Measurements from ENCODE around the gene VGF. TPM values are rescaled to one million over a fixed set of nuclear protein-coding genes. Genes with fewer than 3 reads are reported as not detected.

Gene VGF
- total RNA-seq, 2 experiments from 2014 or later = 1.5 TPM; not detected in 1

- intact Hi-C loops (cut with micrococcal nuclease; ENCODE audit: unreplicated experiment) = no loop called here
- Histone ChIP-seq H2AFZ (ENCODE audit: low read length) (no peak overlapping the region), H3K4me3 (ENCODE audit: low read depth, low read length, poor library complexity, severe bottlenecking) (no peak overlapping the region), H3K4me2 (ENCODE audit: low read length) (no peak overlapping the region), H3K79me2 (ENCODE audit: insufficient read depth, low read depth, low read length) (no peaks in the 10 kb centered on the region), H3K4me1 (ENCODE audit: insufficient read depth, low read length, poor library complexity, severe bottlenecking) (peaks cover 13% of the 10 kb centered on the region), H3K9me3 (ENCODE audit: low read length) (no peaks in the 10 kb centered on the region), H4K20me1 (ENCODE audit: insufficient read depth, low read length) (no peaks in the 10 kb centered on the region), H3K27ac (ENCODE audit: low read depth, low read length, poor library complexity, severe bottlenecking) (no peak overlapping the region), H3K9me2 (ENCODE audit: insufficient read depth, low read length) (no peaks in the 10 kb centered on the region), H3K36me3 (ENCODE audit: insufficient read depth, low read length) (no peaks in the 10 kb centered on the region)
- no TSS peak for BruUV-seq (replicated peaks)
- TF ChIP-seq CTCF (conservative IDR thresholded peaks at IDR 0.05; ENCODE audit: low read length) = no peak
- no peak for TF ChIP-seq EZH2phosphoT487 (IDR thresholded peaks at IDR 0.05; ENCODE audit: borderline replicate concordance, low read depth, low read length)
- CTCF ChIA-PET (ENCODE audit: unreplicated experiment) = no interaction called here
- DNase-seq (ENCODE audit: low spot score) = no peak
- POLR2A ChIA-PET = no interaction called here
These were observed 13.7 kb upstream of the VGF start for GRCh38 chr7:101179117-101179516.

DNA sequence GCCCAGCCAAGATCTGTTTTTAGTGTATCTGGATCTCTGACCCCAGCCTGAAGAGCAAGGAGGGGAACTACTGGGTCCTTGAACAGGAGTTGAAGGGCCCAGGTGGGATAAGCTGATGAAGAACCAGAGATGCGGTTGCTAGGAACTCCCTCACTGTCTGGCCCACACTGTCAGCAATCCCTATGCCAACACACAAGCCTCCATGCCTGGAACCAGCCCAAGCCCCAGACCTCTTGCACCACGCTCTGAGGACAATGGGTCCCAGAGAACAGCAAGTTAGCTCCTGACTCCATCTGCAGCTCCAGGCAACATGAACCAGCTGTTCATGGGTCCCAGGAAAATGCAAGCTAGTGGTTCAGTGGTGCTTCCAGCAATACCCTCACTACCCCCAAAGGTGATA lies 12.3 kb upstream of the VGF start:
- DNase-seq (ENCODE audit: low spot score) = no peak
- no peak overlapping the region for H2AFZ ChIP-seq (ENCODE audit: low read length)
- no peak overlapping the region for H3K4me3 ChIP-seq (ENCODE audit: low read depth, low read length, poor library complexity, severe bottlenecking)
- no peak overlapping the region for H3K27ac ChIP-seq (ENCODE audit: low read depth, low read length, poor library complexity, severe bottlenecking)
- H4K20me1 ChIP-seq (ENCODE audit: insufficient read depth, low read length) = no peaks in the 10 kb centered on the region
- no peak overlapping the region for H3K4me2 ChIP-seq (ENCODE audit: low read length)
- H3K9me3 ChIP-seq (ENCODE audit: low read length) = no peaks in the 10 kb centered on the region
- ChIA-PET CTCF (ENCODE audit: unreplicated experiment) (no interaction called here), POLR2A (no interaction called here)
- H3K4me1 ChIP-seq (ENCODE audit: insufficient read depth, low read length, poor library complexity, severe bottlenecking) = peaks cover 20% of the 10 kb centered on the region
- H3K9me2 ChIP-seq (ENCODE audit: insufficient read depth, low read length) = no peaks in the 10 kb centered on the region
- no TSS peak for BruUV-seq (replicated peaks)
- intact Hi-C loops (cut with micrococcal nuclease; ENCODE audit: unreplicated experiment) = no loop called here
- no peaks in the 10 kb centered on the region for H3K36me3 ChIP-seq (ENCODE audit: insufficient read depth, low read length)
- TF ChIP-seq CTCF (conservative IDR thresholded peaks at IDR 0.05; ENCODE audit: low read length) (no peak), EZH2phosphoT487 (IDR thresholded peaks at IDR 0.05; ENCODE audit: borderline replicate concordance, low read depth, low read length) (no peak)
- no peaks in the 10 kb centered on the region for H3K79me2 ChIP-seq (ENCODE audit: insufficient read depth, low read depth, low read length)

DNA sequence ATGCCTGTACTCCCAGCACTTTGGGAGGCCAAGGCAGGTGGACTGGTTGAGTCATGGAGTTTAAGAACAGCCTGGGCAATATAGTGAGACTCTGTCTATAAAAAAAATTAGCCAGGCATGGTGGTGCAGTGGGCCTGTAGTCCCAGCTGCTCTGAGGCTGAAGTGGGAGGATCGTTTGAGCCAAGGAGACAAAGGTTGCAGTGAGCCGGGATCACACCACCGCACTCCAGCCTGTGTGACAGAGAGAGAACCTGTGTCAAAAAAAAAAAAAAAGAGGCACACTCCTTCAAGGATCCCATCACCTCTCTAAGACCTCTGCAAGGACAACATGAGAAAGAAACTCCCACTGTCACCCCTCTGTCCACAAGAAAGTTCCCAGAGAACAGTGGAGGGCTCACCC lies 10.3 kb upstream of the VGF start:
- Histone ChIP-seq H3K4me3 (ENCODE audit: low read depth, low read length, poor library complexity, severe bottlenecking) (no peak overlapping the region), H3K9me3 (ENCODE audit: low read length) (no peaks in the 10 kb centered on the region), H2AFZ (ENCODE audit: low read length) (no peak overlapping the region), H3K9me2 (ENCODE audit: insufficient read depth, low read length) (no peaks in the 10 kb centered on the region), H3K27ac (ENCODE audit: low read depth, low read length, poor library complexity, severe bottlenecking) (no peak overlapping the region), H3K4me1 (ENCODE audit: insufficient read depth, low read length, poor library complexity, severe bottlenecking) (peaks cover 26% of the 10 kb centered on the region), H3K4me2 (ENCODE audit: low read length) (no peak overlapping the region), H3K79me2 (ENCODE audit: insufficient read depth, low read depth, low read length) (no peaks in the 10 kb centered on the region), H4K20me1 (ENCODE audit: insufficient read depth, low read length) (no peaks in the 10 kb centered on the region), H3K36me3 (ENCODE audit: insufficient read depth, low read length) (no peaks in the 10 kb centered on the region)
- intact Hi-C loops (cut with micrococcal nuclease; ENCODE audit: unreplicated experiment) = no loop called here
- DNase-seq (ENCODE audit: low spot score) = no peak
- TF ChIP-seq EZH2phosphoT487 (IDR thresholded peaks at IDR 0.05; ENCODE audit: borderline replicate concordance, low read depth, low read length) (no peak), CTCF (conservative IDR thresholded peaks at IDR 0.05; ENCODE audit: low read length) (no peak)
- POLR2A ChIA-PET = no interaction called here
- BruUV-seq (replicated peaks) = no TSS peak
- CTCF ChIA-PET (ENCODE audit: unreplicated experiment) = no interaction called here

Measured in OCI-LY7 (cell line).